ENCODE results near the gene TMEM130. TPM values are rescaled to one million over a fixed set of nuclear protein-coding genes. Genes with fewer than 3 reads are reported as not detected.

TMEM130 gene
- polyA plus RNA-seq, 3 donors: 0.05 TPM; not detected in 2

GRCh38 chr7:98836811-98837629 lies 32.8 kb downstream of the TMEM130 start:
- Histone ChIP-seq H3K36me3 (replicated peaks in 1 of 2; ENCODE audit: control insufficient read depth in 1 of 2, insufficient read depth in 2 of 2, low read length in 2 of 2) (no peaks in the 10 kb centered on the region), H3K9ac (ENCODE audit: insufficient read depth, low read length, poor library complexity, severe bottlenecking) (no peak overlapping the region), H4K20me1 (ENCODE audit: insufficient read depth, low read length) (no peaks in the 10 kb centered on the region), H3K27ac (ENCODE audit: low read depth in 1 of 2, low read length in 2 of 2) (no peak overlapping the region), H3K4me2 (replicated peaks; ENCODE audit: extremely low read depth, low read length, poor library complexity, severe bottlenecking) (no peak overlapping the region), H3K27me3 (ENCODE audit: control insufficient read depth in 2 of 2, insufficient read depth in 2 of 2, low read length in 2 of 2) (no peaks in the 10 kb centered on the region), H2AFZ (ENCODE audit: insufficient read depth, low read depth, low read length, poor library complexity, severe bottlenecking) (no peak overlapping the region), H3K79me2 (ENCODE audit: insufficient read depth, low read length) (no peaks in the 10 kb centered on the region), H3K4me1 (ENCODE audit: control insufficient read depth in 1 of 2, insufficient read depth in 2 of 2, low read length in 2 of 2) (no peaks in the 10 kb centered on the region), H3K9me3 (replicated peaks in 1 of 2; ENCODE audit: control insufficient read depth in 1 of 2, insufficient read depth in 1 of 2, low read length in 2 of 2) (no peaks in the 10 kb centered on the region), H3K4me3 (replicated peaks in 1 of 3; ENCODE audit: low read depth in 2 of 3, low read length in 3 of 3) (no peak overlapping the region)
- H3K27me3 Mint-ChIP-seq (ENCODE audit: low read depth in 3 of 3): peaks cover 6 to 10% (median 8%) of the 10 kb centered on the region in 3 donors
- intact Hi-C loops (cut with micrococcal nuclease): loop anchor here in 1 of 2 donors (5.0 kb wide), 1 partner anchor 105 kb away; no protein-coding TSS in a partner anchor
- no peak for DNase-seq
- TF ChIP-seq, protein P1, sequence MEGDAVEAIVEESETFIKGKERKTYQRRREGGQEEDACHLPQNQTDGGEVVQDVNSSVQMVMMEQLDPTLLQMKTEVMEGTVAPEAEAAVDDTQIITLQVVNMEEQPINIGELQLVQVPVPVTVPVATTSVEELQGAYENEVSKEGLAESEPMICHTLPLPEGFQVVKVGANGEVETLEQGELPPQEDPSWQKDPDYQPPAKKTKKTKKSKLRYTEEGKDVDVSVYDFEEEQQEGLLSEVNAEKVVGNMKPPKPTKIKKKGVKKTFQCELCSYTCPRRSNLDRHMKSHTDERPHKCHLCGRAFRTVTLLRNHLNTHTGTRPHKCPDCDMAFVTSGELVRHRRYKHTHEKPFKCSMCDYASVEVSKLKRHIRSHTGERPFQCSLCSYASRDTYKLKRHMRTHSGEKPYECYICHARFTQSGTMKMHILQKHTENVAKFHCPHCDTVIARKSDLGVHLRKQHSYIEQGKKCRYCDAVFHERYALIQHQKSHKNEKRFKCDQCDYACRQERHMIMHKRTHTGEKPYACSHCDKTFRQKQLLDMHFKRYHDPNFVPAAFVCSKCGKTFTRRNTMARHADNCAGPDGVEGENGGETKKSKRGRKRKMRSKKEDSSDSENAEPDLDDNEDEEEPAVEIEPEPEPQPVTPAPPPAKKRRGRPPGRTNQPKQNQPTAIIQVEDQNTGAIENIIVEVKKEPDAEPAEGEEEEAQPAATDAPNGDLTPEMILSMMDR (IDR thresholded peaks at IDR 0.05): peak; percentile 59
- no peaks in the 10 kb centered on the region for H3K36me3 Mint-ChIP-seq
- no peaks in the 10 kb centered on the region for H3K4me1 Mint-ChIP-seq
- no peak overlapping the region for H3K4me3 Mint-ChIP-seq
- 17% methylated on average over 6 of the region's 10 CpGs for WGBS (ENCODE audit: insufficient coverage)
- peaks cover 0 to 2% (median 0%) of the 10 kb centered on the region in 7 donors for H3K9me3 Mint-ChIP-seq
- no peak overlapping the region for H3K27ac Mint-ChIP-seq

DNA sequence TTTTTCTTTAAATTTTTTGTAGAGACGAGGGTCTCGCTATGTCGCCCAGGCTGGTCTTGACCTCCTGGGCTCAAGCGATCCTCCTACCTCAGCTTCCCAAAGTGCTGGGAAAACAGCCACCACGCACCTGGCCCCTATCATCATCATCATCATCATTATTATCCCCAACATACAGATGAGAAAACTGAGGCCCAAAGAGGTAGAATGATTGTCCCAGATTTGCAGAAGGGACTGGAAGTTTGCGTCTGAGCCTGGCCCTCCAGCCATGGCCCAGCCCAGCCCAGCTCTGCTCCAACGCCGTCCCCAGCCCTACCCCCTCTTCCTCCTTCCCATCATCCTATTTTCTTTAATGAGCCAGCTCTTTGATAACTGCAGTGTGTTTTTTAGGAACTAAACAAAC lies 34.9 kb downstream of the TMEM130 start:
- Histone ChIP-seq H3K36me3 (replicated peaks in 1 of 2; ENCODE audit: control insufficient read depth in 1 of 2, insufficient read depth in 2 of 2, low read length in 2 of 2) (no peaks in the 10 kb centered on the region), H4K20me1 (ENCODE audit: insufficient read depth, low read length) (no peaks in the 10 kb centered on the region), H3K79me2 (ENCODE audit: insufficient read depth, low read length) (no peaks in the 10 kb centered on the region), H3K4me1 (ENCODE audit: control insufficient read depth in 1 of 2, insufficient read depth in 2 of 2, low read length in 2 of 2) (no peaks in the 10 kb centered on the region), H2AFZ (ENCODE audit: insufficient read depth, low read depth, low read length, poor library complexity, severe bottlenecking) (no peak overlapping the region), H3K9ac (ENCODE audit: insufficient read depth, low read length, poor library complexity, severe bottlenecking) (no peak overlapping the region), H3K9me3 (replicated peaks in 1 of 2; ENCODE audit: control insufficient read depth in 1 of 2, insufficient read depth in 1 of 2, low read length in 2 of 2) (no peaks in the 10 kb centered on the region), H3K27me3 (ENCODE audit: control insufficient read depth in 2 of 2, insufficient read depth in 2 of 2, low read length in 2 of 2) (no peaks in the 10 kb centered on the region), H3K4me3 (replicated peaks in 1 of 3; ENCODE audit: low read depth in 2 of 3, low read length in 3 of 3) (no peak overlapping the region), H3K4me2 (replicated peaks; ENCODE audit: extremely low read depth, low read length, poor library complexity, severe bottlenecking) (no peak overlapping the region), H3K27ac (ENCODE audit: low read depth in 1 of 2, low read length in 2 of 2) (no peak overlapping the region)
- DNase-seq: no peak
- Mint-ChIP-seq H3K4me1 (no peaks in the 10 kb centered on the region), H3K9me3 (peaks cover 0 to 4% (median 0%) of the 10 kb centered on the region in 7 donors), H3K27ac (no peak overlapping the region), H3K36me3 (no peaks in the 10 kb centered on the region), H3K4me3 (no peak overlapping the region), H3K27me3 (ENCODE audit: low read depth in 3 of 3) (peaks cover 4 to 6% (median 6%) of the 10 kb centered on the region in 3 donors)
- TF ChIP-seq, protein P1 (IDR thresholded peaks at IDR 0.05): no peak
- intact Hi-C loops (cut with micrococcal nuclease): loop anchor here in 1 of 2 donors (5.0 kb wide), 1 partner anchor 103 kb away; no protein-coding TSS in a partner anchor
- 95% methylated on average over 5 of the region's 8 CpGs for WGBS (ENCODE audit: insufficient coverage)
